GM19023 (cell line): ENCODE data around the gene TAB2.

Experiments
- ATAC-seq: cut with Tn5 transposase; IDR thresholded peaks from one replicate; pipeline ENCODE4 v1.9.1; 2021; ENCODE audit warnings: mild to moderate bottlenecking, moderate library complexity; ENCODE audit not compliant: unreplicated experiment

The TAB2 gene

DNA sequence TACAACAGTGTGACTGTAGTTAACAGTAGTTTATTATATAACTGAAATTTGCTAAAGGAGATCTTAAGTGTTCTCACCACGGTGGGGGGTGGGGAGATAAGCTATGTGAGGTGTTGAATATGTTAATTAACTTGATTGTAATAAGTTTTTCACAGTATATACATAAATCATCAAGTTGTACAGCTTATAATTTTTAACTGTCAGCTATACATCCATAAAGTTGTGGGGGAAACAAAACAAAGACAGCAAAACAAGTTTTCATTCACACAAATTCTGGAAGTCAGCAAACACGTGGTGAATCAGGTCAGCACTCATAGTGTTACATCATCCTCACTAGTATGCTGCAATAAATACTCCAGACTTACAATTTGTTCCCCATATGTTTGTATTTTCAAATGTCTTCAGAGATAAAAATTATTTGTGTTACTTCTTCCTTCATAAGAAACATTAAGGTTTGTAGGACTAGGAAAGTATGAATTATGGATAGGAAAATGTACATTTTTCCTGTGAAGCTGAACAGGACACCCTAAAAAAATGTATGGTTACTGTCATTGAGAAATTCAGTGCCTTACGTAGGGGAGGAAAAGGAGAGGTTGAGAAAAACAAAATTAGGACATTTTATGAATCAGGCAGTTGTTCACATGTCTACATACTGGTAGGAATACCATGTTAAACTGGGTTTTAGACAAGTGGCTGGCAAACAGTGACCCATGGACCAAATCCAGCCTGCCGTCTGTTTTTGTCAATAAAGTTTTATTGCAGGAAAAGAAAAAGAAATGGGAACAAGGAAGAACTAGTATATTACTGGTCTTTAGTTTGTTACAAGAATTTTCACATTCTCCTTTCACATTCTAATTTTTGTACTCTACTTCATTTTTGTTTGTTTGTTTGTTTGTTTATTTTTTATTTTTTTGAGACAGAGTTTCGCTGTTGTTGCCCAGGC is 88.6 kb downstream of the TAB2 start:
- no peak for ATAC-seq

DNA sequence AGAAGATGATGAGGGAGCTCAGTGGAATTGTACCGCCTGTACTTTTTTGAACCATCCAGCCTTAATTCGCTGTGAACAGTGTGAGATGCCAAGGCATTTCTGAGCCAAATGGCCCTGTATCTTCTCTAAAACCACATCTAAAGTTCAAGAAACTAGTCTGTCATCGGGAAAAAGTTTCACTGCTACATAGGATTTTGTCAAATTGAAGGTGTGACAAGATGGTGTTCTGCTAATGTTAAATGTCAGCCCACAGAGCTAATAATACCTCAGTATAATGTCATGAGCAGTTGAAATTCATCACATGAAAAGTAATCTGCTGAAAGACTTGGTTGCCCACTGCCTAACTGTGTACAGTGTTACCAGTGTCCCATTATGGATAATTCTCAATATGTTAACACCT is 92.1 kb downstream of the TAB2 start:
- ATAC-seq = no peak

DNA sequence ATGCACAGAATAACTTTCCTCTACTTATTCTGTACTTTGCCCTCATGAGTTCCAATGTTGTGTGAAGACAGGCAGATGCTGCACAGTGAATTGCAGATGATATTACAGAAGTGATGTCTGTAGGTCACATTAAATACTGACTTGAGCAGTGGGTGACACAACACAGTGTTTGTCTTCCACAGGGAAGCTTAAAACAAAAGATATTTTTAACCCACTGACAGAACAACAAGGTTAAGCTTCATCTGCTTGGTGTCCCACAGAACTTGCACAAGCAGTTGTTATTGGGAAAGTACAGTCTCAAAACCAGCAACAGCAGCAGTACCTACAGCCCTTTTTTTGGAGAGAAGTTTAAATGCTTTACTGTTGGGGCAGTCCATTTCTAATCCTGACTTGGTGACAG is 93.0 kb downstream of the TAB2 start:
- ATAC-seq = no peak

DNA sequence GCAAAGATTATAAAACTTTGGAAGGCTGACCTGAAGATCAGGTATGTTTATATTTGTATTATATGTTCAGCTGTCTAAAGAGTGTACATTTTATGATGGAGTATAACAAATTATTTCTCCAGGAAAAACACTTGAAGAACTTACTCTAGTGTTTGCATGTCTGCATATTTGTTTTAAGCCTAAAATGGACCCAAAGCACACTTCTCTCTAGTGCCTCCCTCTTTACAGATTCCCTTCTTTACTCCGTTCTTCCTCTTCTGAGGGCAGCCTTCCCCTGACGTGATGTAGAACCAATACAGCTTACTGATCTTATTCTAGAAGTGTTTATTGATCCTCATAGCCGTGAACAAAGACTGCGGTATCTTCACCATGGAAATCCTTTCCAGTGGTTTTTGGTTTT is 96.5 kb downstream of the TAB2 start:
- no peak for ATAC-seq

DNA sequence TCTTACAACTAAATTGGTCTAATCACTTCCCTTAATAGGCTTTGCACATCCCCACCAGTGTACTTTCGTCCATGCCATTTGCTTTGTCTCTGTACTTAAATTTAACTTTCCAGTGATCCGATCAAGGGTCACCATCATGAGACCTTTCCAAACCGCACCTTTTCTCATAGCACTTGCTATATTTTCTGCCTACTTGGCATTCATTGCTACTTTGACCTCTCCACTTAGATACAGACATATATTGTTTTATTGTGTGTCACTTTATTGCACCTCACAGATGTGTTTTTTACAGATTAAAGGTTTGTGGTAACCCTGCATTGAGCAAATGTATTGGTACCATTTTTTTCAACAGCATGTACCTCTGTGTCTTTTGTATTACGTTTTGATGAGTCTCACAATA is 97.3 kb downstream of the TAB2 start:
- no peak for ATAC-seq

DNA sequence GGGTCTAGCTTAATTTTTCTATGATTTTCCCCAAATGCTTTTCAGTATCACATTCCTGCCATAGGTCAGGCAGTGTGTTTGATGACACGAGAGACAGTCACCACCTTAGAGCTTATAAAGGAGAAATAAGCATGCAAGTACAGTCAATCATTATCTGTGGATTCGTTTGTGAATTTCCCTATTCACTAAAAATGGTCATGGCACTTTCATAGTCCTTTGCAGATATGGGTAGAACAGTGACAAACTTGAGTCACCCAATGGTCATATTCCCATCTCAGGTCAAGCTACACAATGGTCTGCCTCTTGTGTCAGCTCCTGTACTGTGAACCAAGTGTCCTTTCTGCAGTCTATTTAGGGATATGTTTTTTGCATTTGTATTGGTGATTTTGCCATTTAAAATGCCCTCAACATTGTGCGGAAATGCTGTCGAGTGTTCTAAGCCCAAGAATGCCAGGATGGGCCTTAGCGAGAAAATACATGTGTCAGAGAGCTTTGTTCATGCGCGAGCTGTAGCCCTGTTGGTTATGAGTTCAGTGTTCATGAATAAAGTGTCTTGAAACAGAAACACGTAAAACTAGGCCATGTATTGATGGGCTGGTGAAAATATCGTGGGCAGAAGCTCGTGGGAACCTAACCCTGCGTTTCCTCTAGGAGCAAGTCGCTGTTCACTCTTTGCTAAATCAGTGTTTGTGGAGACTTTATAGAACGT is 102.3 kb downstream of the TAB2 start:
- no peak for ATAC-seq

DNA sequence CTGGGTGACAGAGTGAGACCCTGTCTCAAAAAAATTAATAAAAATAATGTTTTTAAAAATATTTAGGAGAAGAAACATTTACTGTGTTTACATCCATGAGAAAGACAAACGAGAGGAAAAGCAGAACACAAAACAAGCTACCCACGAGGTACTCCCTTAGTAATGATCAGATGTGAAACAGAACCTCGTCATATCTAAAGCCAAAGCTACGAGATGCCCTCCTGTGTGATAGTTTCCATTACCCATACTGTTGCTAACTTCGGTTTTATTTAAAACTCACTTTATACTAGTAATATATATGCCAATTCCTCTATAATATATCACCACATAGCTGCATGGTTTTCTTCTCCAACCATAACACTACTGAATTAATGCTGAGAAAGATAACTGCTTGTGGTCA is 103.6 kb downstream of the TAB2 start:
- no peak for ATAC-seq

DNA sequence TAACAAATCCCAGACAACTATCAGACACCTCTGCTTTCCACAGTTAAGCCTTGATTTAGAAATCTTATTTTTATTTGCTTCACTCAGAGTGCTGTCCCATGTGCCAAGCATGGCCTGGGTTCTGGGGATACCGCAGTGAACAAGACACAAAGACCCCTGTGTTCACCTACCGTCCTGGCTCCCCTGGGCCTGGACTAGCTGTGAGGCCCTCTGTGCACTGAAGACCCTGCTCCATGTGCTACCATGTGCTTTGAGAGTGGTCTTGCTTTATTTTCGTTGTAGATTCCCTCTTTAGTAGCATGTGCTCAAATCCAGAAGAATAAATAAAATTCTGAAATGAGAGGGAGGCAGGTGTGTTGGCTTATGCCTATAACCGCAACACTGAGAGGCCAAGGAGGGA is 105.1 kb downstream of the TAB2 start:
- no peak for ATAC-seq

DNA sequence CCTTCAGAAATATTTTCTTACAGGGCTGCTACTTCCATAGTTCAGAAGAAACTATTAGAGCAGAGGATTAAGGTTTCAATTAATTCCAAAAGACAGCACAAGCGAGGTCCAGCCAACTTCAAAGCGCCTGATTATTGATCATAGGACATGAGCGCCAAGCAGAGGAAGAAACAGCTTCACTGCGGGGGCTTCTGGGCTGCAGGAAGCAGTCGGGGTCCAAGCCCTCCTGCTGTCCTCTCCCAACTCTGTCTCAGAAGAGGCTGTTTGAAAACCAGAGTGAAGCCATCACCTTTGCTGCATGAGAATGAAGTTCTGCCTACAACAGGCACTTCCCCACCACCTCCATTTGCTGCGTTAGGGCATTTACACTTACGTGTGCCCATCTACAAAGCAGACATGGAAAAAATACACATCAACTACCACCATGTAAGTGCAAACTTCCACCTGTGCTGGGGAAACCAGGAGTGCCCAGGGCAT is 106.5 kb downstream of the TAB2 start:
- no peak for ATAC-seq

DNA sequence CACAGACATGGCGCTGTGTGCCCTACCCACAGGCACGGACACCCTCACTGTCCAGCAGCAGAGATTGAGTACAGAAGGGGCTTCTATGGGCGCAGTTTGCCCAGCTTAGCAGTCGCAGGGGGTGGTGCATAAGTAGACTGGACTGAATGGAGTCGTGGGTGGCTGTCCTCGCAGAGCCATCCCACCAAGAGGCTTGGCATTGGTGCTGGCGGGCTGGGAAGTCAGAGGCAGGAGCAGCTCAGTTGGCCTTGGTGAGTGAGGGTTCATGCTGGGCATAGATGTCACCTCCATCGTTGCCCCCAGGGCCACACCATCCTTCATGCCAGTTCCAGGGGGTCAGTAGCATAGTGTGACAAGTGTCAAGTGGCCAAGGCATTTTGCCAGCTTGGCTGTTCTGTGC is 107.7 kb downstream of the TAB2 start:
- no peak for ATAC-seq

DNA sequence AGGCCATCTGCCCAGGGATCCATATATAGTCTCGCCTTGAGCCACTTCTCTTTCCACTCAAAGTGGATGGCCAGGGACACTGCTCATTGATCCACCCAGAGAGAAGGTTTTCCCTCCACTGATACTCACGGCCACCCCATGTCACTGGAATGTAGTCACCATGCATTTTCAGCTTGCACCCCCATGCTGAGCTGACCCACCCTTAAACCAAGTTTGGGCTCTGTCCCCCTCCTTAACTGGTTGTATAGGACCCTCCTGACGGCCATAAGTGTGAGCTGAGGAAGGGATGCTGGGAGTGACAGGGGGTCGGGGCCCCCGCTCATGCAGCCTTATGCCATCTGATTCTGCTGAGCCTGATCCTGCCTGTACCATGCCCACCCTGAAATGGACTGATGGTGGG is 108.2 kb downstream of the TAB2 start:
- ATAC-seq = no peak

DNA sequence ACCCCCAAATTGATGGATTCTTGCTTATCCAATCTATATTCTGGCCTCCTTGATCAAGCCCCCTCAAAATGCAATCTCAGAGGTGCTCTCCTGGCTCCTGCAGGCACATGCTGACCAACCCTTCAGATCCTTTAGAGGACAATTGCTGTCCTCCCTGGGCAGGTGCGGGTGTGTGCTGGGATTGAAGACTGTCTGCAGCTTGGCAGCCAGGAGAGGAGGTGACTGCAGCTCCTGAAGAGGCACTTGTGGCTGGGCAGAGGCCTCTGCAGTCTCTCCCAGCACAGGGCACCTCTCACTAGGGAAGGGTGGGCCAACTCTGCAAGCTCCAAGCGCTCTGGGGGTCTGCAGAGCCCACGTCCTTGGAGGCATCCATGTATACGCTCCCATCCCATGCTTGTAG is 111.1 kb downstream of the TAB2 start:
- no peak for ATAC-seq

DNA sequence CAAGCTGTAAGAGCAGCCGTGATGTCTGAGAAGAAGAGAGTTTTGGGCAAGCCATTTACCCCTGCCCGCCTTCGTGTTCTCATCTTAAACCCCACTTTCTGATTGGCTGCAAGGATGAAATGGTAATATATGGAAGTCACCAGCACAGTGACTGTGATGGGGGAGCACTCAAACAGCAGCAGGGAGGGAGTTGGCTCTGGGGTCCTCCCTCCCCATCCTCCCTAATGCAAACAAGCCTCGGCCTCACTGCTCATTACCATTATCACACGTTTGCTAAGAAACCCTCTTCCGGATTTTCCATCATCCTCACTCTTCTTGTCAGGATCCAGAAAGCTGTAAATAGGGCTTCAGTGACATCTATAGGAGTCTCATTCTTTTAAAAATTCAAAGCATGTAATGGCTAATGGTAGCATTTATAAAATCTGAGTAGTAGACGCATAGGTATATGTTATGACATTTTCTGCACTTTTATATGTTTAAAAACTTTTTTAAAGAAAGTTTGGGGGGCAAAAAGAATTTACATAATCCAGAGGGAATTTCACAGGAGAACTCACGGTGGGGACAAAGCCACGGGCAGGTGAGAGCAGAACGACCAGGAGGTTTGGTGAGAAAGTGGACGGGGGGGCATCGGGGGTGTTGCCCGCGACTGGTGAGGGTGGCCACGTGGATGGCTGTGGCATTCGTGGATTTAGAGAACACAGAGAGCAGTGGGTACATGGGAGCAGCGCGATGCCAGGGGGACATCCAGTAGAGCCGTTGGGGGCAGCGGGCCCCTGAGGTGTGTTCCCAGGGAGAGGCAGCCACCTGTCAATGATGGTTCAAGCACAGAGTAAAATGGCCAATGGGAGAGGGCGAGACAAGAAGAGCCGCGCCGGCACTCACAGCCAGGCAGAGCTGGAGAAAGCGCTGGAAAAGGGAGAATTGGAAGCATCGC is 112.2 kb downstream of the TAB2 start:
- ATAC-seq = no peak

DNA sequence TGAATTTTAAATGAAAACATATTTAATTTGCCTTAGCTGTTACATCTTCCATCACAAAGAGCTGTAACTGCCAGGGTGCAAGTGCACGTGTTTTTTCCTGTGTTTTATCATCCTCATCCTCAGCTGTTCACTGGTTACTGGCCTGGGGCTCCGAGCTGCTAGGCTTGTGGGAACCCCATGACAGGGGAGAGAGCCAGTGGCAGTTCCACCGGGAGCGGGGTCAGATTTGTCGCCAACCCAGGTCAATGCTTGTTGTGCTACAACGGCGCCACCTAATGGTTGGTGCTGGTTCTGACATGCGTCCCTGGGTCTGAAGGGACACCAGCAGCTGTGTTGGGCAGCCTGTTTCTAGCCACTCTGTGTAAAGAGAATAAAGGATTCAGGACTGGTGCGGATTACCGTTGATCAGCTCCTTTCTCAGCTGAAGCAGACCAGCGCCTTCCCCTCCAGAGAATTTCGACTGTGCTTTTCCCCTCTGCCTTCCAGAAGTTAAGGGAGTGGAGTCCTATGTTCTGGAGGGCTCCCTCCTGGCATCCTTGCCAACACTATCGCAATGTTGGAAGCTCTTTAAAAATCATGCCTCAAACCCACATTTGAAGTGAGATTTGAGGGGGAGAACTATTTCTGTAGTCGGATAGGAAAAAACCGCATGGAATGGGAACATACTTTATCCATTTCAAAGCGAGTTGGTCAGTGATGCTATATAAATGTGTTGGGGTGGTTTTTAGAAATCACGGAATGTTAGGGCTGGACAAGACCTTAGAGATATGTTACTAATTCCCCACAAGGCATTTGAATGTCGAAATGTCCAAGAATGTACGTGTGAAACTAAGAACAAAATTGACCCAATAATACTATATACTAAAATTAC is 114.6 kb downstream of the TAB2 start:
- peak; percentile 85 for ATAC-seq

DNA sequence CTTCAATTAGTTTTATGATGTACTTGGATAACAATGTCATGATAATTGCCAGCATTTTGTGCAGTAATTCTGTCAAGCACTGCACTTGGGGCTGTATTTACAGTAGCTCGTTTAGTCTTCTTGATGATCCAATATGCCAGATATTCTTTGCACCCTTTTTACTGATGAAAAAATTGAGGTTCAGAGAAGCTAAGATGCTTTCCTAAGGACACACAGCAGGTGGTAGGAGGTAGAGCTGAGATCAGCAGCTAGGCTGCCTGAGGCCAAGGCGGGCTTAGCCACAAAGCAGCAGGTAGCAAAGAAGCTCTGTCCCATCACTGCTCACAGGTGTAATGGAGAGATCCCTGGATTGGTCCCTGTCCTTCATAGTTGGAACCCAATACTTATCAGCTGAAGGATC is 115.9 kb downstream of the TAB2 start:
- no peak for ATAC-seq

DNA sequence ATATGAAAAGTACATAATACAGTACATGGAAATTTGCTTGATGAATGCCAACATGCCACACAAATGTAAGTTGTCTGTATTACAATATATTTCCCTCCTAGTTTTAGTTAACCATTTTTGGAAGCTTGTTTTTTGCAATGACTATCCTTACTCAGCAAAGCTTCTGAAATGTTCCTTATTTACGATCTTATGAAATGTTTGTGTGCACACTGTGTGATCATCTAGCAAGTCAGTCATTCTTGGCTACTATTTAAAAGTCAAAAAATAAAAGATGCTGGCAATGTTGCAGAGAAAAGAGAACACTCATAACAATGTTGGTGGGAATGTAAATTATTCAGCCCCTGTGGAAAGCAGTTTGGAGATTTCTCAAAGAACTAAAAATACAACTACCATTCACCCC is 116.4 kb downstream of the TAB2 start:
- no peak for ATAC-seq

DNA sequence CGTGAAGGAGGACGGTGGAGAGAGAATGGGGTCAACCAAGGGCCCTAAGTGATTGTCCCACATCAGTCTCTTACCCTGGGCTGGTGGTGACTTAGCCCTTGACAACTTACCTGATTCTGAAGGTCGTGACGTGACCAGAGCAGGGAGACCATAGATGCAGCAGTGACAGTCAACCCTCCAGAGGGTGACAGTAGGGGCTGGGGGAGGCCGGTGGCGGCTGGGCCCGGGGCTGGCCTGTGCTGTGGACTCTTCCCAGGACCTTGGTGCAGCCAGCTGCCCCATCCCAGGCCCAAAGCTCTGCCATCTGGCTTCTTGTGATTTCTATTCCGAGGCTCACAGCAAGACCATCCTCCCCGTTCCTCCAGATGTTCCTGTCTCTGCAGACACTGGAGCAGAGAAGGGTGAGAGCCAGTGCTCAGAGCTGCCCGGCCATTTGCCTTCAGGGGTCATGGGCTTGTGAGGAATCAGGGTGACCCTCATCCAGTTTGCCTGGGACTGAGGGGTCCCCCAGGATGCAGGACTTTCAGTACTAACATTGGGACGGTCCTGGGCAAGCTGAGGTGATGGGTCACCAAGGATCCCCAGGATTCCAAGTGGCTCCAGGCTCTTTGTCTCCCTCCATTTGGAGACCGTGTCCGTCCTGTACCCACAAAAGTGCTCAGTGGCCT is 118.5 kb downstream of the TAB2 start:
- no peak for ATAC-seq

DNA sequence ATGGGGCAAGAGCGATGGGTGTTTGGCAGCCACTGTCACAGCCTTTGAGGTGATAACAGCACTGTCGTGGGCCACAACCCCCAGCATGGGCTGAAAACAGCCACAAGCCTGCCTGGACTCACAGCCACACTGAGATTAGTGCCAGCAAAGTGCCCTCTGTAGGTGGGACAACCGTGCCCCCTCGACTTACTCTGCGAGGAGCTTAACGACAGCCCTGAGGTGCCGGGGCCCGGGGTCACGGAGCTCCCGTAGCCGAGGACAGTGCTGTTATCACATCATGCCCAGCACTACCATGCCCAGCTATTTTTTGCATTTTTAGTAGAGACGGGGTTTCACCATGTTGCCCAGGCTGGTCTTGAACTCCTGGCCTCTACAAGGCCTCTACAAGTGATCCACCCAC is 119.1 kb downstream of the TAB2 start:
- ATAC-seq = no peak

DNA sequence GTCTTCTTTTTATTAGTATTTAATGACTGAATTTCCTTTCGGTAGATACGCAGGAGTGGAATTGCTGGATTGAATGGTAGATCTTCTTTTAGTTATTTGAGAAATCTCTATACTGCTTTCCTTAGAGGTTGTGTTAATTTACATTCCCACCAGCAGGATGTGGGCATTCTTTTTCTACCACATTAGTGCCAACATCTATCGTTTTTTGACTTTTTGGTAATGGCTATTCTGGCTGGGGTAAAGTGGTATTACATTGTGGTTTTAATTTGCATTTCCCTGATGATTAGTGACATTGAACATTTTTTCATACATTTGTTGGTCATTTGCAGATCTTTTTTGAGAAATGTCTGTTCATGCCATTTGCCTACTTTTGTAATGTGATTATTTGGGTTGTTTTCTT is 119.7 kb downstream of the TAB2 start:
- no peak for ATAC-seq

DNA sequence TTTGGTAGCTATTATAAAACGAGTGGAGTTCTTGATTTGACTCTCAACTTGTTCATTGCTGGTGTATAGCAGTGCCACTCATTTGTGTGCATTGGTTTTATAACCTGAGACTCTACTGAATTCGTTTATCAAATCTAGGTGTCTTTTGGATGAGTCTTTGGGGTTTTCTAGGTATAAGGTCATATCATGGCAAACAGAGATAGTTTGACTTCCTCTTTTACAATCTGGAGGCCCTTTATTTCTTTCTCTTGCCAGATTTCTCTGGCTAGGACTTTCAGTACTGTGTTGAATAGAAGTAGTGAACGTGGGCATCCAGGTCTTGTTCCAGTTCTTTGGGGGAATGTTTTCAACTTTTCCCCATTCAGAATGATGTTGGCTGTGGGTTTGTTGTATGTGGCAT is 121.3 kb downstream of the TAB2 start:
- no peak for ATAC-seq
